Brain microvascular endothelial cell (primary cell): ENCODE results near the gene HOXD11.

ENCODE experiments used
- DNase-seq: peaks from one replicate; pipeline ENCODE4 v3.0.0-alpha.2; 2020
- H3K27ac ChIP-seq: fragments of 250-450 bp; sonication (Bioruptor Pico); 2 replicates; pipeline ENCODE4 v1.5.1; 2020; ENCODE audit warnings: mild to moderate bottlenecking, moderate library complexity
- H3K27me3 ChIP-seq: fragments of 250-450 bp; sonication (Bioruptor Pico); replicated peaks from 2 replicates; pipeline ENCODE4 v1.5.1; 2020; ENCODE audit warnings: mild to moderate bottlenecking
- H3K36me3 ChIP-seq: fragments of 250-450 bp; sonication (Bioruptor Pico); replicated peaks from 2 replicates; pipeline ENCODE4 v1.5.1; 2020; ENCODE audit warnings: mild to moderate bottlenecking
- H3K4me3 ChIP-seq: 2 replicates; pipeline ENCODE4 v1.5.1; 2011; ENCODE audit warnings: low read depth, mild to moderate bottlenecking, control low read depth, low read length, moderate library complexity
- CTCF ChIP-seq: IDR thresholded peaks from 2 replicates; pipeline ENCODE4 v1.5.1; 2011; ENCODE audit warnings: low read depth, mild to moderate bottlenecking, moderate library complexity, low read length, control low read depth, inconsistent platforms; ENCODE audit errors: missing control alignments
- in situ Hi-C: cut with HindIII; loops from 2 replicates; pipeline ENCODE4 v1.10.0; 2017; ENCODE audit warnings: low sequenced_read_pairs, low pct_ligation_motif_present

The HOXD11 gene

GRCh38 chr2:176111846-176112374 is 4.8 kb downstream of the HOXD11 start:
- H3K4me3 ChIP-seq: no peak overlapping the region
- in situ Hi-C loops: no loop called here

GRCh38 chr2:176112375-176113302 is 5.6 kb downstream of the HOXD11 start:
- Histone ChIP-seq H3K4me3 (no peak overlapping the region), H3K36me3 (no peaks in the 10 kb centered on the region), H3K27me3 (peaks cover 93% of the 10 kb centered on the region), H3K27ac (no peak overlapping the region)
- in situ Hi-C loops: no loop called here
- DNase-seq: no peak
- no peak for TF ChIP-seq CTCF

More at GRCh38 chr2:176111846-176112374, 4.8 kb downstream of the HOXD11 start:
- no peaks in the 10 kb centered on the region for H3K36me3 ChIP-seq
- DNase-seq: no peak
- peaks cover 91% of the 10 kb centered on the region for H3K27me3 ChIP-seq
- TF ChIP-seq CTCF: no peak
- no peak overlapping the region for H3K27ac ChIP-seq

- in situ Hi-C loops: no loop called here
- no peak for TF ChIP-seq CTCF
- DNase-seq: no peak
- H3K27me3 ChIP-seq: peaks cover 95% of the 10 kb centered on the region
- no peak overlapping the region for H3K4me3 ChIP-seq
- no peaks in the 10 kb centered on the region for H3K36me3 ChIP-seq
- no peak overlapping the region for H3K27ac ChIP-seq
These were observed 7.2 kb downstream of the HOXD11 start for GRCh38 chr2:176114120-176114929.

- Histone ChIP-seq H3K27me3 (peaks cover 95% of the 10 kb centered on the region), H3K27ac (no peak overlapping the region), H3K4me3 (no peak overlapping the region), H3K36me3 (no peaks in the 10 kb centered on the region)
- in situ Hi-C loops: no loop called here
- DNase-seq: no peak
- TF ChIP-seq CTCF: no peak
These were observed 8.0 kb downstream of the HOXD11 start for GRCh38 chr2:176114930-176115625.

- no peak for DNase-seq
- TF ChIP-seq CTCF: no peak
- in situ Hi-C loops: no loop called here
- Histone ChIP-seq H3K27ac (no peak within 1 kb of the TSS), H3K36me3 (no peaks in the 10 kb centered on the region), H3K4me3 (no peak within 1 kb of the TSS), H3K27me3 (peaks cover 95% of the 10 kb centered on the region)
These were observed 9.1 kb downstream of the HOXD11 start, which contains the start of gene HOXD10 for GRCh38 chr2:176115883-176116813. Gene HOXD10, plus strand, starts transcription at chr2:176116778. Its CDS starts 56 bp downstream, at chr2:176116834.
